Calu3 (cell line): ENCODE results near the gene FUZ. TPM values are rescaled to one million over a fixed set of nuclear protein-coding genes. Genes with fewer than 3 reads are reported as not detected.

Experiments used
- BruUV-seq: library from RNA; stranded (reverse); fragments of 400-500 nt; replicated peaks from 2 replicates; lab custom pipeline; 2021; lab: Mats Ljungman, UMichigan
- CTCF ChIA-PET: fragments of 300-600 bp; sonication (Branson Sonifier 250); formaldehyde crosslinking; loops from one replicate; lab custom pipeline; 2022; ENCODE audit warnings: antibody characterized with exemption; lab: Charles Lee
- DNase-seq: peaks from one replicate; pipeline ENCODE4 v3.0.0; 2022
- H3K27ac Mint-ChIP-seq: one replicate; pipeline ENCODE4 v1.8.0; 2022; ENCODE audit warnings: mixed read lengths; ENCODE audit not compliant: unreplicated experiment
- H3K27me3 Mint-ChIP-seq: one replicate; pipeline ENCODE4 v1.8.0; 2022; ENCODE audit warnings: mixed read lengths; ENCODE audit not compliant: unreplicated experiment
- H3K36me3 Mint-ChIP-seq: one replicate; pipeline ENCODE4 v1.8.0; 2022; ENCODE audit warnings: mild to moderate bottlenecking, moderate library complexity, mixed read lengths; ENCODE audit not compliant: insufficient read depth, unreplicated experiment
- H3K4me1 Mint-ChIP-seq: one replicate; pipeline ENCODE4 v1.8.0; 2022; ENCODE audit warnings: mild to moderate bottlenecking, low read depth, mixed read lengths; ENCODE audit not compliant: unreplicated experiment
- H3K4me3 Mint-ChIP-seq: one replicate; pipeline ENCODE4 v1.8.0; 2022; ENCODE audit warnings: mild to moderate bottlenecking, low read depth, moderate library complexity, mixed read lengths; ENCODE audit not compliant: unreplicated experiment
- H3K9me3 Mint-ChIP-seq: one replicate; pipeline ENCODE4 v1.8.0; 2022; ENCODE audit warnings: low read depth, mixed read lengths; ENCODE audit not compliant: unreplicated experiment
- CTCF ChIP-seq: fragments of 200-600 bp; IDR thresholded peaks from one replicate; pipeline ENCODE4 v1.8.0; 2022; ENCODE audit warnings: antibody characterized with exemption; ENCODE audit not compliant: unreplicated experiment
- intact Hi-C: fragments of 100-400 bp; cut with micrococcal nuclease; formaldehyde crosslinking; loops from one replicate; pipeline ENCODE4 v1.10.0; 2022; ENCODE audit not compliant: unreplicated experiment
- total RNA-seq: library from RNA; stranded (reverse); gene quantifications from 2 replicates; pipeline ENCODE4 v1.2.3, GENCODE V29; 2022

FUZ gene
- total RNA-seq, 1 experiment from 2014 or later, result 12.2 TPM

GRCh38 chr19:49786376-49786820 is 26.7 kb downstream of the FUZ start:
- Mint-ChIP-seq H3K9me3 (no peaks in the 10 kb centered on the region), H3K4me3 (no peak overlapping the region), H3K27me3 (no peaks in the 10 kb centered on the region), H3K36me3 (peaks cover 25% of the 10 kb centered on the region), H3K4me1 (peaks cover 9% of the 10 kb centered on the region), H3K27ac (peak overlapping the region; percentile 15)
- TF ChIP-seq CTCF, result no peak
- no peak for DNase-seq
- intact Hi-C loops, result no loop called here
- no TSS peak for BruUV-seq
- CTCF ChIA-PET, result interaction anchor here (0.7 kb wide), 2 partner anchors 15 to 1732 kb away, joined by 3 to 10 read pairs; no protein-coding TSS in a partner anchor

- no TSS peak for BruUV-seq
- CTCF ChIA-PET, result no interaction called here
These were observed 30.6 kb downstream of the FUZ start for GRCh38 chr19:49782515-49782914.

GRCh38 chr19:49781394-49781793 is 31.7 kb downstream of the FUZ start:
- CTCF ChIA-PET, result no interaction called here
- no peak for TF ChIP-seq CTCF
- Mint-ChIP-seq H3K4me3 (no peak overlapping the region), H3K27me3 (no peaks in the 10 kb centered on the region), H3K27ac (no peak overlapping the region), H3K36me3 (peaks cover 13% of the 10 kb centered on the region), H3K9me3 (no peaks in the 10 kb centered on the region), H3K4me1 (peaks cover 5% of the 10 kb centered on the region)
- DNase-seq, result no peak
- intact Hi-C loops, result no loop called here
- no TSS peak for BruUV-seq

More at GRCh38 chr19:49782515-49782914, 30.6 kb downstream of the FUZ start:
- intact Hi-C loops, result no loop called here
- H3K27ac Mint-ChIP-seq, result no peak overlapping the region
- no peaks in the 10 kb centered on the region for H3K9me3 Mint-ChIP-seq
- H3K4me1 Mint-ChIP-seq, result peaks cover 9% of the 10 kb centered on the region
- no peak for TF ChIP-seq CTCF
- H3K4me3 Mint-ChIP-seq, result no peak overlapping the region
- DNase-seq, result no peak
- peaks cover 15% of the 10 kb centered on the region for H3K36me3 Mint-ChIP-seq
- H3K27me3 Mint-ChIP-seq, result no peaks in the 10 kb centered on the region

- CTCF ChIA-PET, result no interaction called here
These were observed 32.2 kb downstream of the FUZ start for GRCh38 chr19:49780861-49781260.

More at GRCh38 chr19:49780861-49781260, 32.2 kb downstream of the FUZ start:
- no peaks in the 10 kb centered on the region for H3K9me3 Mint-ChIP-seq
- TF ChIP-seq CTCF, result no peak
- no peak overlapping the region for H3K27ac Mint-ChIP-seq
- intact Hi-C loops, result no loop called here
- no peak for DNase-seq
- BruUV-seq, result no TSS peak
- no peak overlapping the region for H3K4me3 Mint-ChIP-seq
- no peaks in the 10 kb centered on the region for H3K4me1 Mint-ChIP-seq
- H3K36me3 Mint-ChIP-seq, result peaks cover 9% of the 10 kb centered on the region
- no peaks in the 10 kb centered on the region for H3K27me3 Mint-ChIP-seq
